Fibroblast of skin of scalp (primary cell): ENCODE measurements around the gene DOK4. TPM values are rescaled to one million over a fixed set of nuclear protein-coding genes. Genes with fewer than 3 reads are reported as not detected.

Source experiments
- DNase-seq: peaks from one replicate; pipeline ENCODE4 v3.0.0-alpha.2; 2013
- polyA plus RNA-seq, 2 experiments: library from polyadenylated mRNA; unstranded; fragments of 120-200 nt; gene quantifications; one replicate each; pipeline ENCODE4 v1.2.1, GENCODE V29; 2013; ENCODE audit not compliant: insufficient read length in 2 of 2

The DOK4 gene
- polyA plus RNA-seq (2013, experiment 1 of 2; ENCODE audit: insufficient read length) = 14.8 TPM
- 12.2 TPM for polyA plus RNA-seq (2013, experiment 2 of 2; ENCODE audit: insufficient read length)

DNA sequence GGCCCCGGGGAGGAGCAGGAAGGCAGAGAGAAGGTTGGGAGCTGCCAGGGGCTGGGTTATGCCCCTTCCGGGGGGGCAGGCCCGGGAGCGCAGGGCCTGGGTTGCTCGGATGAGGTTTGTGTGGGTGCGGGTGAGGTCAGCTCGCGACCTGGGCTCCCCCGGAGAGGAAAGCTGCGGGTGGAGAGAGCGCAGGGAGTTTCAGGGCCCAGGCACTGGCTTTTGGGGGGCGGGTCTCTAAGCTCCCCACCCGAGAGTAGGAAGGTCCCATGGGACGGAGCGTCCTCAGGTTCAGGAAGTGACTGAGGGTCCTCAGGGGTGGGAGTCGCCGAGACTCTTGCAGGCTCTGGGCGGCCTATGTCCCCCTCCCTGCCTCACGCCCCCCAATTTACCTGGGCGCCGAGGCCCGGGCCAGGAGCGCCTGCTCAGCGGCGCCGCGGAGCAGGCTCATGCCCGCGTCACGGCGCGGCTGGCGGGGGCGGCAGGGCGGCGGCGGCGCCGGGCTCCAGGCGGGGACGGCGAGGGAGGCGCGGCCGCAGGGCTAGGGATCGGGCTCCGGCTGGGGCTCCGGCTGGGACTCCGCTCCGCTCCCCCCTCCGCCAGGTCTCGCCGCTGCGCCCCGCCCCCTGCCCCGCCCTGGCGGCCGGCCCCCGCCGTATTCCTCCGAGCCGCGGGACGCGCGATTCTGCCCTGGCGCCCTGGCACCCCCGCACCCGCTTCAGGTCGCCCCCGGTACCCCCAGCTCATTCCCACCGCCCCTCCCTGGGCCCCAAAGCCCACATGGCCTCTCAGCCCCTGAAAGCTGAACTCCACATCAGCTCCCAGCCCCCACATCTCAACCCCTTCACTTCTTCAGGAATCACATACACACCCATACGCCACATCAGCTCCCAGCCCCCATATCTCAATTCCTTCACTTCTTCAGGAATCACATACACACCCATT is at the start of gene DOK4:
DOK4 (minus strand) TSS at position 578 of the 942 bp plus-strand sequence. CDS start 6,986 bp downstream, outside the sequence.
- peak; percentile 68 for DNase-seq

DNA sequence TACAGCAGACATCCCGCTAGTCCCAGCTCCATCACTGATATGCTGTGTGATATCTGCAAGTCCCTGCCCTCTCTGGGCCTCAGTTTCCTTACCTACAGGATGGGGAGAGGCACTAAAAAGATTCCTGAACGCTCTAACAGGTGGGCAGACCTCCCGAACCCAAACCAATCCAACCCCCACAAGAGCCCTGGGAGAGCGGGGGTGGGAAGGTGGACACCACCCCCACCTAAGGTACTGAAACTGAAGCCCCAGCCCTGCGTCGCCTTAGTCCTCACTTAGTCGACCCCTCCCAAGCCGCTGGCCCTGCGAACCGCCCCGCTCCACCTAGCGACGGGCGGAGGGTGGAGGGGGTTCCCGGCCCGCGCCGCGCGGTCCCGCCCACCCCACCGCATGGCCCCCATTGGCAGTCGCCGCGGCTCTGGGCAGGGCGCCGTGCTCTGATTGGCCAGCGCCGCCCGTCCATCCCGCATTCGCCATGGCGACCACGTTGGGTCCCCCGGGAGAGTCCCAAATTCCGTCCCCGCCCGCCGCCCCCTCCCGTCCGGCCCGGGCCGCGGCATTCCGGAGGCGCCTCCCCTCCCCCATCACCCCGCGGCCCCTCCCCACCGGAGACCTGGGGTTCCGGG is 49.5 kb upstream of the DOK4 start:
- DNase-seq = peak; percentile 92

DNA sequence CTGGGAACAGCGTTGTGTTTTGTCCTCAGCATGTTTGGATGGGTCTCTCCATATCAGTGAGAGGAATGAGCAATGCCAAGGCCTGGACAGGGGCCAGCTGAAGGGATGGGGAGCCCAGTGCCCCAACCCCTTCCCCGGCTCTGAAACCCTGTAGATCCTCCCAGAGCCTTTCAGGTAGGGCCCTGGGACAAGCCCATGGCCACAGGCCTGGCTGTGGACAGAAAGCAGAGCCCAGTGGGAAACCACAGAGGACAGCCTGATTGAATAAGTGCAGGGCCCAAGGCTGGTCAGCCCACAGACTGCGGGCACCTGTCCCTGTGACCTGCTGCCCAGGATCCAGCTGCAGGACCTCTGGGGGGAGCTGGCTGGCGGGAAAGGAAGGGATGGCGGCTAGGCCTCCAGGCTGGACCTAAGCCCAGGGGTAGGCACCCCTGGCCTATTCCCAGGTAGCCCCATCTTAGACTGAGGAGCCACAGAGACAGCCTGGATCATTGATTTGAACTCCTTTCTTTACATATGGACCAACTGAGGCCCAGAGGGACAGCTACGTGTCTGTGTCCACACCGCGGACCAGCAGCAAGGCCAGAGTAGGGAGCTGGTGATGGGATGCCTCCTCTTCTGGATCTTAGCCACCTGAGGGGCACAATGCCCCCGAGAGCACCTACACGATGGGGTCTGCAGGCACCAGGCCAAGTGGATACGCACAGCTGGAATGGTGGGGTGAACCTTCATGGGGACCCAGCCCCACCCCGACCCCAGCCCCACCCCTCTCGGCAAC is 48.8 kb upstream of the DOK4 start:
- DNase-seq = no peak

DNA sequence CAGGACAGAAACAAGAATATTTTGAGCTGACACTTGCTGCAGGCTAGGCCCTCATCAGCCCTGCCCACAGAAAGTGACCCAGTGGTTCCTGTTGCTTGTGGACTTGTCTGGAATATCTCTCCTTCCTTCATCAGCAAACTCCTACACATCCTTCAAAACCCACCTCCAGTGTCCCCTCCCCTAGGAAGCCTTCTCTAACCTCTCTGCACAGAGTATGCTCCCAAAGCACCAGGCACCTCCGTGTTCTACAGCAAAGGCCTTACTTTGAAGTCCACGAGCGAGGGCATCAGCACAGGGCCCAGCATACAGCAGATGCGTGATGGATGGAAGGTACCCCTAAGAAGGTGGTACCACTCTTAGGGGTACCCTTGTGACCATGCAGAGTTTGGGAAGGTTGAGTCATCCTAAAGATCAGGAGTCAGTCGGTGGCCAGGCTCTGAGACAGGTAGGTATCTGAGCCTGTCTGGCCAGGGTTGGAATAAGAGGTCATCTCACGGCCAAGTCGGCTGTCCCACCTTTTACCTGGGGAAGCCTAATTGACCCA is 48.1 kb upstream of the DOK4 start:
- no peak for DNase-seq

DNA sequence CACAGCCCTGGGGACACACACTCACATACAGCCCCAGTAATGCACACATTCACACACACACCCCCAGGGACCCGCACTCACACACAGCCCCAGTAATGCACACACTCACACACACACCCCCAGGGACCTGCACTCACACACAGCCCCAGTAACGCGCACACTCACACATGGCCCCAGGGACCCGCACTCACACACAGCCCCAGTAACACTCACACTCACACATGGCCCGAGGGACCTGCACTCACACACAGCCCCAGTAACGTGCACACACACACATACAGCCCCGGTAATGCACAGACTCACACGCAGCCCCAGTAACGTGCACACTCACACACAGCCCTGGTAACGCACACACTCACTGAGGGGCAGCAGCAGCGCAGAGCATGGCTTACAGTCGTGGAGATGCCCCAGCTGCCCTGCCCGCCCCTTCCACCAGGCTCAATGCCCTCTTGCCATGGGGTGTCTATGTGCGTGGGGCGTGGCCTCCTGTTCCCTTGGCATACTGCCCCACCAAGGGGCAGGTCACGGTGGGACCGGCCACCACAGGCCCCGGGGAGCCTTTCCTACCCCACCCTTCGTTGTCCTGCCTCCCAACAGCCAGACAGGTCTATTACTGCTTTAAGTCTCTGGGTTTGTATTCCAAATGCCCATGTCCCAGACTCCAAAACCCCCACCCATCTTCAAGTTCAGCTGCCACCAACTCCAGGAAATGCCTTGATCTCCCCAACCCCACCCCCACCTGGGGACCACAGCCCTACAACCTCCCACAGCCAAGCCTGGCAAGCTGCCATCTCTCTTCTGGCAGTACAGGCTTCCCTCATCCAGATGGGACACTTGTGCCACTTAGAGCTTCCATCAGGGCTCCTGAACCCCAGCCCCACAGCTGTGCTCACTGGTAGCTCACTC is 47.4 kb upstream of the DOK4 start:
- DNase-seq = peak; percentile 22

DNA sequence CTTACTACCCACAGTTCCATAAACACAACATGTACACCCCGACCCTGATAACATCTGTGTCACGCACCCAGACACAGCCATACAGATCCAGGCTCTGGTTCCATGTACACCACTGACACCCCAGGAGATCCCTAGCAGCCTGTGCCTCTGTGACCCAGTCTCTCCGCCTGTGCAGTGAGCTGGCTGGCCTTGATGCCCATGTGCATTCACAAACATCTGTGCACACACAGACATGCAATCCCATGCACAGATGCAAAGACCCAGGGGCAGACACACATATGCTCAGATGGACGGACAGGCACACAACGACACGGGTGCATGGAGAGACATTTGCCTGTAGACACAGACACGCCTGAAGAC is 46.0 kb upstream of the DOK4 start:
- DNase-seq = no peak

DNA sequence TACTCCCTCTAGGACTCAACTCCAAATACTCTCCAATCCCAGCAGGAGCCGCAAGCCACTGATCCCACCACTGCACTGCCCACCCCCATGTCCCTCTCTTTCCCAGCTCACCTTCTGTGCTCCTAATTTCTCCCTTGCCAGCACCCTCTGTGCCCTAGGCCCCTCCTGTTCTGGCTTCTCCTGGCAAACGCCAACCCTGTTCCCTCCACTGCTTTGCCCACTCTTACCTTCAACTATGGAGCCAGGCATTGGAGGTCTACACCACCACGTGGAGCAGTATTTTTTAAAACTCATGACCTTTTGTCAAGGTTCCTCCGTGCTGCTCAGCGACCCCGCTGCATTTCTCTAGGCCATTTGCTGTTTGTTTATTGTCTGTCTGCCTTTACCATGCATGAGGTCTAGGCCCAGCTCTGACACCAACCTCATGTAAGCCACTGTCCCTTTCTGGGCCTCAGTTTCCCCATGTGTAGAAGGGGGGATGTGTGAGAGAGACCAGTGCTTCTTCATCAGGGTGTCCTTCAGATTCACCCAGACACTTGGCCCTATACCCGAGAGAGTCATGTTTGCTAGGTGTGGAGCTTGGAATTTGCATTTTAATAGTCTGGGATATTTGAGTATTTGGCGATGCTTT is 45.5 kb upstream of the DOK4 start:
- no peak for DNase-seq

DNA sequence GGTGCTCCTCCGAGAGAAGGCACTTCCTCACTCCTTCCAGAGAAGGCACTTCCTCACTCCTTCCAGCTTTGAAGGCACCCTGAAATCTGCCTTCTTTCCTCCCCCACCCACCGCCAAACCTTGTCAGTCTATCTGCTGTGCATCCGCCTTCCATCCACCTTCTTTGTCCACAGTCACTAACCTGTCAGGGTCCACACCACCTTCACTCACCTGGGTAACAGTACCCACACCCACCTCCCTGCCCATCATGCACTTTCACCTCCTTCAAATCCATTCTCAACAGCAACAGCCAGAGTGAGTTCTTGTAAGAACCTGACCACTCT is 44.9 kb upstream of the DOK4 start:
- no peak for DNase-seq

DNA sequence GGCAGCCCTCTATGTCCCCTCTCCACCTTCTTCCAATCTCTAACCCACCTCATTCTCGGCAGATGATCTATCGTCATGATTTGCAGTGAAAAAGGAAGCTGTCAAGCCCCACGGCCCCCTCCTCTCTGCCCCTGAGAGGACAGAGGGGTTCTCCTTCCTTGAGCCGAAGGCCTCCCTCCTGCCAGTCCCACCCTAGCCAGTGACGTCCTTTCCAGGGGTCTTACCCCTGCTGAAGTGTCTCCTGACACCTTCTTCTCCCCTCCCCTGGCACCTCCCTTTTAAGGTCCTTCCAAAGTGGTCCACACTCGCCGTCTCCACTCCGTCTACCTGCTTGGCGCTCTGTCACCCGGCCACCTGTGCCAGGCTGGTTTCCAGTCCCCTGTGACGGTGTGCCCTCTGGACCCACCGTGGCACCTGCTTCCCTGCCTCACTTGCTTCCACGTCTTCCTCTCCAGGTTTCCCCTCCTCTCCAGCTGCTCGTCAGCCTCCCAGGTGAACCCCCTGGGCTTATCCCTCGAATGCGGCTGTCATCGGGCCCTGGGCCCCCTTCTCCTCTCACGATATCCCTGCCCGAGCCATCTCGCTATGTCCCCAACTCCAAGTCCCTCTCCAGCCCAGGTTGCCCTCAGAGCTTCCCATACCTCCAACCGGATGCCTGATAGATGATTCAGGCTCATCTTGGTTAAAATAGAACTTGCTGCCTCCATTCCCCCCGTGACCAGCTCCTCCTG is 44.4 kb upstream of the DOK4 start:
- no peak for DNase-seq

DNA sequence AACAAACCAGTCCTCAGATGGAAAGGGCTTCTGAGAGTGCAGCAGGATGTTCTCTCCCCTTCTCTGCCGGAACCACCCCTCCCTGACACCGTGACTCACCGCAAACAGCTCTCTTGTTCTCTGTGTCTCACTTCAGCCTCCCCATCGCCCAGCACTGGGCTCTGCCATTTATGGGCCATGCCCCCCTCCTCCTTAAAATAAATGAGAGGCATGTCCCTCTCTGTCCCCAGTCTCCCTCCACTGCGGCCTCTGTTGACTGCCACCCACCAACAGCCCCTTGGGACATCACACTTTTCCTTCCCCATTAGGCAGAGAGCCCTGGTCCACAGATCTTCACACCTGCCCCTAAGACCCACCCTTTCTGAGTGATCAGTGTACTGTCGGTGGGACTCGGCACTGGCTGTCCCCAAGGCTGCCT is 43.8 kb upstream of the DOK4 start:
- peak; percentile 56 for DNase-seq

DNA sequence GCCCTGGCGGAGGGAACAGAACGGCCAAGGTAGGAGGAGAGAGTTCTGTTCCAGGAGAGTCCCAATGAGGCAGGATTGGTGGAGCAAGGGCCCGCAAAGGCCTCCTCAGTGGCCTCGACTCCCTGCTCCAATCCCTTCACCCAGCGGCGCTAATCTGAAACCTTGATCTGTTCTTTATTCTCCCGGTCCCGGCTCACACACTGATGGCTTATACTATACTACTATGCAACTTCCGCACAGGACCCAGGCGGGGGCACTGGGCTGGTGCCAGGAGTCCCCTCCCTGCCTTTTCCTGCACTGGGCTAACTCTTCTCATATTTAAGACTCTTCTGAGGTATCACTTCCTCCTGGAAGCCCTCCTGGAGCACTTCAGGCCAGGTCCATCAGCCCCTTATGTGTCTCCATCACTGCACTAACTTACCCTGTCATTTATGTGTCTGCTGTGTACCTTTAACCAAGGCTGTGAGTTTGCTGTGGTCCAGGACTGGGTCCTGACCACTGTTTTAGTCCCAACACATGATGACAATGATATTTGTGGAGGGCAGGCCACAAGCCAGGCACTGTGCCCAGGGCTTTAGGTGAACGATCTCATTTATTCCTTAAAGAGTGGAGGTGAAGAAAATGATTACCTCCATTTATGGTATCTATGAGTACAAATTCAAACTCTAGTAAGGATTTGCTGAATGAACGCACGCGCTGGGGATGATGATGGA is 43.3 kb upstream of the DOK4 start:
- no peak for DNase-seq

DNA sequence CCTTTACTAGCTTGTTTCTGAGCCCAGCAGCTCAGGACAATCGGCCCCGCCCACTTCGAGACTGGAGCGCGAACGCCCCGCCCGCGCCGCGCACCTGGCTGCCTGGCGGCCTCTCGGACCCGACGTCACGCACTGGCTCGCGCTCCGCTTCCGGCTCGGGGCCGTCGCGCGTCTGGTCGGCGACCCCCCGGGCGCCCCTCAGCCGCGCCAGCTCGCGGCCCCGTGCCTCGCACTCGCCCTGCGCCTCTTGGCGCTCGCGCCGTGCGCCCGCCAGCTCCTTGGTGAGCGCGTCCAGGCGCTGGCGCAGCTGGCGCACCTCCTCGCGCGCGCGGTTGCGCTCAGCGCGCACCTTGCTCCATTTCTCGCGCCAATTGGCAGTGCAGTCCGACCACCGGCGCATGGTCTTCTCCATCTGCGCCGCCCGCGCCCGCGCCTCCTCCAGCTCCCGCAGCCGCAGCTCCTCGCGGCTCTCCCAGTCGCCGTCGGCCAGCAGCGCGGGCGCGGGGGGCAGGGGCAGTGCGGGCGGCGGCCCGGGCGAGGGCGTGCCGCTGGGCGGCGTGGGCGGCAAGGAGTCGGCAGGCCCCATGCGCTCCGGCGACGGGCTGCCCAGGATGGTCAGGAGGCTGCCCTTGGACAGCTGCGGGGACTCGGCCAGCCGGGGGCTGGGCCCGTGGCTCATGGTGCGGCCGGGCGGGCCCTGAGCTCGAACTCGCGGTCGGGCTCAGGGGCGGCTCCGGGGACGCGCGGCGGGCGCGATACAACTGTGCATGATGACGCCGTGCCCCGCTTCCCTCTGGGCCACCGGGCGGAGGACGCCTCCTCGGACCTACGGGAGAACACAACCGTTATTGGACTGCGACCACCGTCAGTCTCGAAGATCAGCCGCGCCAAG is 42.5 kb upstream of the DOK4 start:
- DNase-seq = no peak

DNA sequence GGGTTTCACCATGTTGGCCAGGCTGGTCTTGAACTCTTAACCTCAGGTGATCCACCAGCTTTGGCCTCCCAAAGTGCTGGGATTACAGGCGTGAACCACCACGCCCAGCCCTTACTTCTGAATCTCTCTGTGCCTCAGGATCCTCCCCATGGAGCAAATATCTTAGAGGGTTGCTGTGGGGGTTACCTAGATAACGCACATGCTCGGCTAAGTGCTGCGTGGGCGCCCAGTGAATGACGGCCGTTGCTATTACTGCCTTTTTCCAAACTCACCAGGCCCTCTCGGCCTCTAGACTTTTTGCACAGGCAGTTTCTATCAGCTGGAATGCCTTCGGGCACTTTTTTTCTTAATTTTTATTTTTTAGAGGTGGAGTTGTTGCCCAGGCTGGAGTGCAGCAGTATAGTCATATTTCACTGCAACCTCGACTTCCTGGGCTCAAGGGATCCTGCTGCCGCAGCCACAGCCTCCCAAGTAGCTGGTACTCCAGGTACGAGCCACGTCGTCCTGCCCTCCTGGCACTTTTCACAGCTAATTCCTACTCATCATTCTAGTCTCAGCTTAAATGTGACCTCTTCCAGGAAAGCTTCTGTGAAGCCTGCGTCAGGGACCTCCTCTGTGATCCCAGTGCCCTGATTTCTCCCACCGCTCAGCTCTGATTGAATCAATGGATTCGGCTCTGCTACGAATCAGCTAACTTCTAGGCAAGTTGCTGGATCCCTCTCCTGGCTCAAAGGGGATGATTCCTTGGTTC is 41.5 kb upstream of the DOK4 start:
- no peak for DNase-seq

DNA sequence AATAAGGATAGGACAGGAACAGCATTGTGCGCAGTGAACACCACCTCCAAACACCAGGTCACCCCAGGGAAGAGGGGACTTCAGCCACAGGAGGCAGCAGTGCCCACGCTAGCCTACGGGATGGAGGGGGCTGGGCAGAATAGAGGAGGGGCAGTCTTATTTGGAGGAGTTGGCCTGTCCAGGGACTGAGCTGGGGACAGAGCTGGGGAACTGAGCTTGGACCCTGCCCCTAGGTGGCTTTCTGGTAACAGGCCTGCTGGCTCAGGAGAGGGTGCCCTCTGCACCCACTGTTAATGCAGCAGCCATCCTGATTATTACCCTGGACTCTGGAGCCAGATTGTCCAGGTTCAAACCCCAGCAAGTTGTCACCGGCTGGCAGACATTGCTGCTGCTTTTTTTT is 40.7 kb upstream of the DOK4 start:
- DNase-seq = no peak

DNA sequence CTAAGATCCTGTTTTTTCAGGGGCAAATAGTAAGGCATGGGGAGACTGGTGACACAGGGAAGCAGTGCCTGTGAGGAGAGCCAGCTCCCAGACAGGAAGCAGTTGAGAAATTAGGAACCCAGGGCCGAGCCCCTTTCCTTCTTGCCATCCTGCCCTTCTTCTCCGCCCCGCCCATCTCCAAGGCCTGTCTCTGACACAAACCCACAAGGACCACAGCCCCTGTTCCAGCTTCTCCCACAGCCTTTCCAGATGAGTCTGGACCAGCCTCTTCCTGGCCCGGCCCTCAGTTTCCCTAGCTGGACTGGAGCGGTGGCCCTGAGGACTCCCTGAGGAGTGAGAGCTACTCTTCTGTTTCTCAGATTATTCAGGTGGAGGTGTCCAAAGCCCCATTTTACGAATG is 40.2 kb upstream of the DOK4 start:
- no peak for DNase-seq

DNA sequence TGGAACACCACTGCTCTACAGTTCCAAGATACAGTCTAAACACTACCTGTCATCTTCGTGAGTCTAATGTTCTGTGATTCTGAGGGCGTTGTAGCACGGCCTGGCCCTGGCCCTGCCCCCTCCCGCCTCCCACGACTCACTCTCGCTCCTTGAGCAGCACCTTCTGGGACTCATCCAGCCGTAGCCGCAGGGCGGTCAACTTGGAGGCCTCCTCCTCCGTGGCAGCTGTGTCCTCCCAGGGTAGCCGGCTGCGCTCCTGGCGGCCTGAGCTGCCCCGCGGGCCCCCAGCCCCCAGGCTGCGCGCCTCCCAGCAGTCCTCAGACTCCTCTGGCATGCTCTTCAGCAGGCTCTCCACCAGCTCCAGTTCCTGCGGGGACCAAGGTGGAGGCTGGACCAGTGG is 39.5 kb upstream of the DOK4 start:
- no peak for DNase-seq

DNA sequence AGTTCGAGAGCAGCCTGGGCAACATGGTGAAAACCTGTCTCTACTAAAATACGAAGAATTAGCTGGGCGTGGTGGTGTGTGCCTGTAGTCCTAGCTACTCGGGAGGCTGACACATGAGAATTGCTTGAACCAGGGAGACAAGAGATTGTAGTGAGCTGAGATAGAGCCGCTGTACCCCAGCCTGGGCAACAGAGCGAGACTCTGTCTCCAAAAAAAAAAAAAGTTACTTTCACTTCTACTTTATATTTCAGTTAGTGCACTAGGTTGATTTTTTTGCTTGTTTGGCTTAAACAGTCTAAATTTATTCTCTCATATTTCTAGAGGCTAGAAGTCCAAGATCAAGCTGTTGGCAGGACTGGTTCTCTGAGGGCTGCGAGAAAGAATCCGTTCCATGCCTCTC is 36.7 kb upstream of the DOK4 start:
- no peak for DNase-seq

DNA sequence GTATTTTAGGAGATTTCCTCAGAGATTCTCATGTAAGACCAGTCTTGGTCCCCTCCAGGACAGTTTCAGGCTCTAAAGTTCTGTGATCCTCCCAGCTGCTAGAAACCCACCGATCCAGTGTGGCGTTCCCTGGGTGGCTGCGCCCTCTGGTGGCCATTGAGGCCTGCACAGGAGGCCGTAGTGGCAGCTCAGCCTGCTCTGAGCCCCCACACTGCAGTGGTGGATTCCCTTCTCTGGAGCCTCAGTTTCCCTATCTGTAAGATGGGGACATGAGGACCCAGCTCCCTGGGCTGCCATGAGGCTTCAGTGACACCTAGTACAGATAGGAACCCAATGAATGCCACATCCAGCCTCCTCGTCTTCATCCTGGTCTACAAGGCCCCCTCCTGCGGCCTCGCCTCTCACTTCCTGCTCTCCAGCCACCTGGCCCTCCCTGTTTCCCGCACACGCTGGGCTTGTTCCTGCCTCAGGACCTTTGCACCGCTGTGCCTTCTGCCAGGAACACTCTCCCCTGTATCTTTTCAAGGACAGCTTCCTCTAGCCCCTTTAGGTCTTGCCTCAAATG is 33.6 kb upstream of the DOK4 start:
- peak; percentile 66 for DNase-seq
